Measurements from ENCODE around the gene MYRFL.
"Not testable (repeated sequence)": the region's sequence is repeated elsewhere in the genome, so short reads cannot be mapped to it uniquely, and the experiment has no call there.

MYRFL gene

DNA sequence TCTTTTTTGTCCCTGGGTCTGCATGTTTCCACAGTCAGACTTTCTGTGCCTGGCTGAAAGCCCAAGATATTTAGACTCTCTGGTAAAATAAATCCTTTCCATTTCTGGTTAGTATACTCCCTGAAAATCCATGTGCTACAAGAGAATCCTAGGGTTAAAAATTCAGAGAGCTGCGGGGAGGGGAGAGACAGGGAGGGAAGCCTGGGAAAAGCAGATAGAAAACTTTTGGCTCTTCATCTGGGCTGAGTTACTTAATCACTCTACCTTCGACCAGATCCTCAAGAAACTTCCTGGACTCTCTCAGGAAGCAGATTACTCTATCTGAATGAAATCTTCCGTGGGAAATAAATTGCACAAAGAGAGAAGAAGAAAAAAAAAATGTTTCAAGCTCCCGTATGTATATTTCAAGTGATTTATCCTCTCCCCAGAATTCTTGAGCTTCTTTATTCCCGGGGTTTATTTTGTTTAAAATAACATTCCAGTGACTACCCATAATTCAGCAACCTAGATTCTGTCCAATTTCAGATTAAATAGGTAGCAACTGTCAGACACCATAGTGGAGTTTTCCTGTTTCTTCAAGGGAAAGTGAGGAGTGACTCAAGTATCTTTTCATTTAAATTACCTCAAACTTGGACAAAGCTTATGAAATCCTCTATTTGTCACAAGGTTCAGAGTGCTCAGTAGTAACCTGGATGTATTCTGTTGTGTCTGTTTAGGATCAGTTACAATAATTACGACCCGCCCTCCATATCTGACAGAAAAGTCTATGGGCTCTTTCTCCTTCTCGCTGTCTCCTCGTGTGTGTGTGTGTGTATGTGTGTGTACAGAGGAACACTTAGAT is 163.7 kb downstream of the MYRFL start:
- no peak for DNase-seq (ENCODE audit: low spot score)

DNA sequence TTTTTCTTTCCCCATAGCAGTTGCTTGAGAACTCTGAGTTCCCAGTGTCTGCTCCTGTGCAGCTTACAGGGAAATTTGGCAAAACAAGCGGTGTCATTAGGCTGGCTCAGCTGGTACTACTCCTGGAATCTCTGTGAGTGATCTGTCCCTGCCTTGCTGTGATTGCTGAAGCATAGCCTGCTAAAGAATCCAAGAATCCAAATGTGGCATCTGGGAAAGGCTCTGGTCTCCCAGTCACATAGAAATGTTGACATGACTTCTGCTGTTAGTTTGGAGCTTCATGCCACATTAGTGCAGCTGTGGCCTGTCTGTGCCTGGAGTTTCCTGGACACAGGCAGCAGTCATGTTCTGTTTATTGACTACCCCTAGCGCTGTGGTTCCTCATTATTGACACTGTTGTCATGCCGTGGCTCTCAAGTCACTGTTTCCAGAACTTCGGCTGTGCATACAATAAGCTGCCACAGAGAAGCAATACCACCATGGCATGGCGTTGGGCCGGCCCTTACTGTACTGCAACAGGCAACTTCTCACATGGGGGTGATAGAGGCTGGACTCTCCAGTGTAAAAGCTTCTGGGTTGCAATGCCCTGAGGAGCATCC is 166.8 kb downstream of the MYRFL start:
- DNase-seq (ENCODE audit: low spot score), result no peak

DNA sequence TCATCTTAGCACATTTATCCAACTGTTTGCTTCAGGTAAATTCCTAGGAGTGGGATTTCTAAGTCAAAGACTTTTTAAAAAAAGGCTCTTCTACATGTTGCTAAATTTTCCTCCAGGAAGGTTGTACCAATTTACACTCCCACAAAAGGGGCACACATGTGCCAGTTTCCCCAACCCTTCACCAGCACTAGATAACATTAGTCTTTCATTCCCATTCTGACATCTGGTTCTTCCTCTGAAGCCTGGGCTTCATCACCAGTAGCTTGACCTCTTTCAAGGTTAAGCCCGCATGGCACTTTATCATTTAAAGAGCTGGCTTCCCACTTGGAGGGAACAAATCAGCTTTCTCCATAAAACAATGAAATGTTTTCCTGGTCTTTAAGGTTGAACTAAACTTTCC is 168.4 kb downstream of the MYRFL start:
- no peak for DNase-seq (ENCODE audit: low spot score)

DNA sequence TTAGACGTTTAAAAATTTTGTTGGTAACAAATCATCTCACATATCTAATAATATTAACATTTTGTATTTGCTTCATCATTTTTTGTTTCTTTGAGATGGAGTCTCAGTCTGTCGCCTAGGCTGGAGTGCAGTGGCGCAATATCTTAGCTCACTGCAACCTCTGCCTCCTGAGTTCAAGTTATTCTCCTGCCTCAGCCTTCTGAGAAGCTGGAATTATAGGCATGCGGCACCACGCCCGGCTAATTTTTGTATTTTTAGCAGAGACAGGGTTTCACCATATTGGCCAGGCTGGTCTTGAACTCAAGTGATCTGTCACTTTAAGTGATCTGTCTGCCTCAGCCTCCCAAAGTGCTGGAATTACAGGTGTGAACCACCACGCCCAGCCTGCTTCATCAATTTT is 169.1 kb downstream of the MYRFL start:
- not testable (repeated sequence) for DNase-seq (ENCODE audit: low spot score)

DNA sequence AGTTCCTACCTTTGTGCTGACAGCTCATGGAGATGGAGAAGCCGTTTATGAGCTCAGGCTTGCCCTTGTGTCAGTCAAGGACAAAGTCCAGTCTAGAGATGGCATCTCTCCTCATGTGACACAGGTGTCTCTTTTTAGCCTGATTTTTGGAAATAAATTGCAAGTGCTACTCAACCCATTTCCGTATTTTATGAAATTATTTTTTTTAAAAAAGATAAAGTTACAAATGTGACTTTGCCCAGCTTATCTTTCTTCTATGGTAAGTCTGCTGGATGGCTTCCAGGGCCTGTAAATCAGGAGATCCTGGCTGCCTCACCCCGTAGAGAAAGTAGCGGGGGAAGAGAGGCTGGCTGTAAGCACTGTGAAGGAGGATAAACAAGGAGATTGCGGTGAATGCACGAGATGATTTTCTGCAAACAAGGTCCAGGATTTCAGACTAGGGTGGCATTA is 169.7 kb downstream of the MYRFL start:
- DNase-seq (ENCODE audit: low spot score), result no peak

DNA sequence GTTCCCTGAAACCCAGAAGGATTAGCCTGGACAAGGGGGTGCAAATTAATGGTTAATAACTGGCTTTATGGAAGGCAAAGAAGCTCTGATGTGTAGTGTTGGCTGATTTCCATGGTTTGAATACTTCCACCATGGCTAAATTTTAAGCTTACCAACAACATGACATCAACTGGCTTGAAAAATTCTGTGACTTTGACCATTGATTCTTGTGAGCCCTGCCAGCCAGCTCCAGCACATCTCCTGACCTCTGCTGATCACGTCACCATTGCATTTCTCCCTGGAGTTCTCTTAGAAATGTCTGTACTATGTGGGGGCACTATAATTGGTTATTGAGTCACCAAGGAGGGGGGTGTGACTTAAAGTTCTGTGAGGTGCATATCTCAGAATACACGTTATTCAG is 171.2 kb downstream of the MYRFL start:
- DNase-seq (ENCODE audit: low spot score), result no peak

DNA sequence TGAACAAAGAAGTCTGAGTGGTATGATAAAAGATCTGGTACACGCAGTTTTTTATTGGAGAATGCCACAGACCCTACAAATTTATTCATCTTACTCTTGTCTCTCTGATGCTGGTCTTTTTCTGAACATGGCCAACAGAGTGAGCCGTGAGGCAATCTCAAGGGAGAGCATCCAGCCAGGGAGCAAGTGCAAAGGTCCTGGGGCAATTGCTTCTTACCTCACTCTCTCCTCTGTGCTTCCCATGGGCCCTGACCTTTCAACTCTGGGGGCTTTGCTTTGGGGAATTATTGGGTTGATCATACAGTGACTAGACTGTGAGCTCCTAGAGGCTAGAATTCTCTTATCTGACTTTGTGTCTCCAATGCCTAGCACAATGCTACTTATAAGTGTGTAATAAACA is 171.7 kb downstream of the MYRFL start:
- DNase-seq (ENCODE audit: low spot score), result no peak

DNA sequence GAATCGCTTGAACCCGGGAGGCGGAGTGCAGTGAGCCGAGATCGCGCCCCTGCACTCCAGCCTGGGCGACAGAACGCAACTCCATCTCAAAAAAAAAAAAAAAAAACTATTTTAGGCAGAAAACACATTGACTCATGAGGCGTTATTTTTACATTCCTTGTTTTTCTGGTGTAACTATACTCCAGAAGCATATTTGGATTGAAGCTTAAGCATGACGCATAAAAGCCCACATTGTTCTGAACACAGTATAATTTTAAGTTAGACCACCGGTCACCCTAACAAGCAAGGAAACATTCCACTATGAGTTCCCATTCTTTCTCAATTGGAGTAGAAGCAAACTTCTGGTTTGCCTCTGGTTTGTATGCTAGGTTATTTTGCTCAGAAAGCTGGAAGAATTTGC is 173.0 kb downstream of the MYRFL start:
- DNase-seq (ENCODE audit: low spot score), result no peak

DNA sequence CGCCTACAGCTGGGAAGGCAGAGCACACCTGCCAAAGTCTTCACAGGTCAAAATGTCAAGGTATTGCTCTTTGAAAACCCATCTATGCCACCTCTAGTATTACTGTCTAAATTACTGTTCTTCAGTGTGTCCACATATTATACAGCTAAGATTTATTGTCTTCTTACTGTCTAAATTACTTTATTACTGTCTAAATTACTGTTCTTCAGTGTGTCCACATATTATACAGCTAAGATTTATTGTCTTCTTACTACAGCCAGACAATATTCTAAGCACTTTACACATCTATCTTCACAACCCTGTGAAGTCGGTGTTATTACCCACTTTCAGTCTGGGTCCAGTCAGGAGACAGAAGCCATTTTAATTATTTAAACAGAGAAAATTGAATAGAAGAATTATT is 173.9 kb downstream of the MYRFL start:
- no peak for DNase-seq (ENCODE audit: low spot score)

DNA sequence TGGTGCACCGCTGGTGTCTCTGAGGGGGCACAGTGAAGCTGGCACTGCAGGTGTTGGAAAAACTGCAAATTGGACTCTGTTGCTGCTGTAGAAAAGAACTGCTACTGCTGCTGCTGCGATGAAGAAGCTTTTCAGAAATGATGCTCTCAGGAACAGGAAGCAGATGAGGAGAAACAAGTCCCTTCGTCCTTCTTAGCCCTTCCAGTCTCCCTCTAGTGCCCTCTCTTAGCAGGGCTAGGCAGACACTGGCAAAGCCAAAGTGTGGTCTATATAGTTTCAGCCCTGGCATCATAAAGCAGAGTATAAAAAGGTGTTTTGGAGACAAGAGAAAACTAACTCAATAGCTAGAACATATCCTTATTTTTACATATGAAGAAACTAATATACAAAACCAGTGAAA is 174.5 kb downstream of the MYRFL start:
- DNase-seq (ENCODE audit: low spot score), result no peak

DNA sequence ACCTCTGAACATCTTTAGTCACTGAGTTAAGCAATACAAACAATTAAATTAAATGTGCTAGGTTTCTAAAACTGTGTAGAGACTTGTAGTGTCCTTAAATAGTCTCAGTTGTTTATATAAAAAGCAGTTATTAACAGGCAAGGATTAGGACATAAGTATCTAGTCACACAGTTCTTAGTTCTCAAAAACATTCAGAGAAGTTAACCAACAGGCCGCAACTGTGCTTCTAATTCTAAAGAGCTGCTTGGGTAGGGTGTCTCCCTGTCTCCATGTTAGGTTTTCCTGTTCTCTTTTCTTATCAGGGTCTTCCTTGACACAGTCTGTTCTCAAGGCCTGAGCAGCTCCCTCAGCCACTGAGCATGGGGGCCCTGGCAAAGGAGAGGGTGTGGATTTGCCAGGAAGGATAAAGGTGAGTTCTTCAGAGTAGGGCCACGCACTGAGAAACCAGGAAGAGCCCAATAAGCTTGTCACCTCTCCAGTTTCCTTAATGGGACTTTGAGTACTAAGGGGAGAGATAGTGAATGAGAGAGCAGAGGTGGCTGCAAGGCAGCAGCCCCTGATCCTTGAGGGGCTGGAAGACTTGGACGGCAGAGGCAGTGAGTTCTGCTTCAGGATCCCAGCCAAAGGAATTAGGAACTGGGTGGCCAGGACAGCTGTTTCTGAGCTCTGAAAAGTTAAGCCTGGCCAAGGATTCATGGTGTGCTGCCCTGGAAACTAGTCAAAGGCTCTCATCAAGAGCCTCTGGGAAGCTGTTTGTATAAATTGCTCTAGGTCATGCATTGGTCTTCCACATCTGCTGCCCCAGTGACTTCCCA is 177.3 kb downstream of the MYRFL start:
- no peak for DNase-seq (ENCODE audit: low spot score)

DNA sequence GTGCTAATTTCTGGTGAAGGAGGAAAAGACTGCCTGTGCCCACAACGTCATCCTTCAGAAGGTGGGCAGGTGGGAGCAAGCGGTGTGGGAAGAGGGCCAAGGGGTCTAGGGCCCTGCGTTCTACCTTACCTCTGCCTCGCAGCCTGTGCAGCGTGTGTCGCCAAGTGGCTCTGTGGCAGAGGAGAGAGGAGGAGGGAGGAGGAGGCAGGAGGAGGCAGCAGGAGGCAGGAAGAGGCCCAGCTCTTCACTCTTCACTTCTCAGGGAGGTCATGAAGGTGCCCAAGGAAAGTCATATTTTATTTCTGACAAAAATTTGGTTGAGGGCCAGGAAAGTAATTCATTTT is 177.9 kb downstream of the MYRFL start:
- DNase-seq (ENCODE audit: low spot score), result no peak

DNA sequence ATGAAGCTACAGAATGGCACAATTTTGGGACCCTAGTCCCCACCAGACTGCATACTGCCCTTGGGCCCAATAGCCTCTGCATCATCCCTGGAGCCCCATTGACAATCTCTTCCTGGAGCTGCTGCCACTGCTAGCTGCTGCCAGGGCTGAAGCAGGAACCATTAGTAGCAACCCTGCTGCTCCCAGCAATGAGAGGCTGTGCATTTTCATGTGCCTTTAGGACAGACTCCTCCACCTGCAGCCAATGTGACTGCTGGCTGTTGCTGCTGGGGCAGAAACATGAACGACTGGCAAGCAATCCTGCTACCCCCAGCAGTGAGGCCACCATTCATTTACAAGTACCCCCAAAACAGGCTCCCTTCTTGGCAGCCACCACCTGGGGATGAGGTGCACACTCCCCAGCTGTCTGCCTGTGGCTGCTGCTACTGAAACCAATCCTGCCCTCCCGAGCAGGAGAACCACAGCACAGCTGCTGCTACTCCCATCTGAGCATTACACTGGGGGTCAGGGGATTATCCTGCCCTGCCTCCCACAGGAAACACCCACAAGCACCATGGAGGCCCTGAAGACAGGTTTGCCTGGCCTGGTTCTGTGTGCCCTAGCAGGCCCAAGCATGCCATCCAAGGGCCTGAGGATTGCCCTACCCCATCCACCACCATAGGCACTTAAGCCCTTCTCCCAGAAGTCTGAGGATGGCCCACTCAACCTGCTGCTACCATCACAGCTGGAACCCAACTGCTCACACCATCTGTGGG is 181.0 kb downstream of the MYRFL start:
- no peak for DNase-seq (ENCODE audit: low spot score)

DNA sequence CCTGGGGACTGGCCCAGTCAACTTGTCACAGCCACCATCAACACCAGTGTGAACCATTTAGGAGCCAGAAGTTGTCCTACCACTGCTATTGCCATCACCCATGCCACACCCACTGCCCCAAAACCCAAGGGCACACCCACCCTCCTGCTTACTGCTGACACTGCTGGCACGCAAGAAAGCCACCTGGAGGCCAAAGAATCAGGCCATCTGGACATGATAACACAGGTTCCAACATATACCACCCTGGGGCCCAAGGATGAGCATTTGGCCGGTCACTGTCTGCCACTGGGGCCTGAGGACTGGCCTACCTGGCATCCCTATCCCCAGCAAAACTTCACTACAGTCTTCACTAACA is 181.6 kb downstream of the MYRFL start:
- no peak for DNase-seq (ENCODE audit: low spot score)

DNA sequence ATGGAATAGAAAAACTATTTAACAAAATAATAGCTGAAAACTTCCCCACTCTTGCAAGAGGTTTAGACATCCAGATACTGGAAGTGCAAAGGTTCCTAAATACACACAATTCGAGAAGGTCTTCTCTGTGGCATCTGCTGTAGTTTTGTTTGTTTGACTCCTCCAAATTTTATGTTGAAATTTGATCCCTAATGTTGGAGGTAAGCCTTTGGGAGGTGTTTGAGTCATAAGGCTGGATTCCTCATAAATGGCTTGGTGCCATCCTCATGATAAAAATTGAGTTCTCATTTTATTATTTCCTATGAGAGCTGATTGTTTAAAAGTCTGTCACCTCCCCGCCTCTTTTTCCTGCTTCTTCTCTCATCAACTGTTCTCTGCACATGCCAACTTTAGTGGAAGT is 182.7 kb downstream of the MYRFL start:
- no peak for DNase-seq (ENCODE audit: low spot score)

Data from CD4-positive, alpha-beta T cell treated with Interleukin-6 at 100 ng/mL for 8 hours (primary cell).